Testis (tissue), 3 donors: Measurements from ENCODE around the gene SRXN1. TPM values are rescaled to one million over a fixed set of nuclear protein-coding genes. Genes with fewer than 3 reads are reported as not detected.
"Not testable (repeated sequence)": the region's sequence is repeated elsewhere in the genome, so short reads cannot be mapped to it uniquely, and the experiment has no call there.

Experiments used
- DNase-seq: peaks from one replicate; pipeline ENCODE4 v3.0.0-alpha.2; 2019
- H3K27ac ChIP-seq, 2 donors: fragments of 200-600 bp; sonication (generic); one replicate each; pipeline ENCODE4 v1.5.1; 2019
- H3K27me3 ChIP-seq: fragments of 200-600 bp; sonication (generic); one replicate; pipeline ENCODE4 v1.5.1; 2019
- H3K36me3 ChIP-seq: fragments of 200-600 bp; sonication (generic); one replicate; pipeline ENCODE4 v1.5.1; 2017; ENCODE audit warnings: low read depth; ENCODE audit errors: missing control alignments
- H3K4me1 ChIP-seq: fragments of 200-600 bp; sonication (generic); one replicate; pipeline ENCODE4 v1.5.1; 2019
- H3K4me3 ChIP-seq, 2 donors: fragments of 200-600 bp; sonication (generic); one replicate each; pipeline ENCODE4 v1.5.1; 2017 to 2019
- H3K9me3 ChIP-seq: fragments of 200-600 bp; sonication (generic); one replicate; pipeline ENCODE4 v1.5.1; 2017
- POLR2A ChIP-seq: fragments of 450-650 bp; IDR thresholded peaks from one replicate; pipeline ENCODE4 v1.6.1; 2017; ENCODE audit warnings: antibody characterized with exemption, mild to moderate bottlenecking, moderate library complexity
- WGBS, 2 donors: methylation state at CpG; one replicate each; pipeline ENCODE4 v1.1.5; 2018; 5-methylcytosine and 5-hydroxymethylcytosine counted together
- intact Hi-C: fragments of 100-400 bp; cut with DNase I; formaldehyde crosslinking; loops from one replicate; pipeline ENCODE4 v1.15.1; 2023; ENCODE audit warnings: low total_unique reads
- polyA plus RNA-seq: library from polyadenylated mRNA; stranded (reverse); fragments of 350-450 nt; fragmentation: Illumina TruSeq; extraction: RNeasy Lipid Tissue Mini Kit (QIAGEN cat#74804); gene quantifications from one replicate; pipeline ENCODE4 v1.2.3, GENCODE V29; 2014; ENCODE audit warnings: low read depth, low replicate concordance; ENCODE audit not compliant: insufficient read depth
- total RNA-seq, 2 donors: library from RNA; depleted of rRNA; stranded (reverse); fragments of >200 nt; gene quantifications; one replicate each; pipeline ENCODE4 v1.2.3, GENCODE V29; 2016
- TF ChIP-seq, protein P1 (sequence below), 3 experiments: fragments of 450-650 bp in 2 of 3; fragments of 200-600 bp in 1 of 3; sonication (generic) in 1 of 3; IDR thresholded peaks; one replicate each; pipeline ENCODE4 v1.5.1; 2016 to 2019; ENCODE audit warnings: antibody characterized with exemption in 3 of 3, mild to moderate bottlenecking in 2 of 3, moderate library complexity in 1 of 3

Gene SRXN1
- total and polyA plus RNA-seq, 3 donors from 2014 or later = 20.6 to 29.8 (median 26.9) TPM

- Histone ChIP-seq H3K4me1 (peaks cover 4% of the 10 kb centered on the region), H3K4me3 (no peak overlapping the region), H3K27ac (no peak overlapping the region), H3K9me3 (no peaks in the 10 kb centered on the region), H3K27me3 (no peaks in the 10 kb centered on the region), H3K36me3 (no peaks in the 10 kb centered on the region)
- DNase-seq = no peak
- WGBS, 2 donors = 71 to 77% methylated on average over 6 of the region's 6 CpGs
- intact Hi-C loops = no loop called here
- TF ChIP-seq, protein P1, sequence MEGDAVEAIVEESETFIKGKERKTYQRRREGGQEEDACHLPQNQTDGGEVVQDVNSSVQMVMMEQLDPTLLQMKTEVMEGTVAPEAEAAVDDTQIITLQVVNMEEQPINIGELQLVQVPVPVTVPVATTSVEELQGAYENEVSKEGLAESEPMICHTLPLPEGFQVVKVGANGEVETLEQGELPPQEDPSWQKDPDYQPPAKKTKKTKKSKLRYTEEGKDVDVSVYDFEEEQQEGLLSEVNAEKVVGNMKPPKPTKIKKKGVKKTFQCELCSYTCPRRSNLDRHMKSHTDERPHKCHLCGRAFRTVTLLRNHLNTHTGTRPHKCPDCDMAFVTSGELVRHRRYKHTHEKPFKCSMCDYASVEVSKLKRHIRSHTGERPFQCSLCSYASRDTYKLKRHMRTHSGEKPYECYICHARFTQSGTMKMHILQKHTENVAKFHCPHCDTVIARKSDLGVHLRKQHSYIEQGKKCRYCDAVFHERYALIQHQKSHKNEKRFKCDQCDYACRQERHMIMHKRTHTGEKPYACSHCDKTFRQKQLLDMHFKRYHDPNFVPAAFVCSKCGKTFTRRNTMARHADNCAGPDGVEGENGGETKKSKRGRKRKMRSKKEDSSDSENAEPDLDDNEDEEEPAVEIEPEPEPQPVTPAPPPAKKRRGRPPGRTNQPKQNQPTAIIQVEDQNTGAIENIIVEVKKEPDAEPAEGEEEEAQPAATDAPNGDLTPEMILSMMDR (IDR thresholded peaks at IDR 0.05) = no peak
- no peak for TF ChIP-seq POLR2A
Observed at GRCh38 chr20:698276-698675, 45.3 kb upstream of the SRXN1 start.

DNA sequence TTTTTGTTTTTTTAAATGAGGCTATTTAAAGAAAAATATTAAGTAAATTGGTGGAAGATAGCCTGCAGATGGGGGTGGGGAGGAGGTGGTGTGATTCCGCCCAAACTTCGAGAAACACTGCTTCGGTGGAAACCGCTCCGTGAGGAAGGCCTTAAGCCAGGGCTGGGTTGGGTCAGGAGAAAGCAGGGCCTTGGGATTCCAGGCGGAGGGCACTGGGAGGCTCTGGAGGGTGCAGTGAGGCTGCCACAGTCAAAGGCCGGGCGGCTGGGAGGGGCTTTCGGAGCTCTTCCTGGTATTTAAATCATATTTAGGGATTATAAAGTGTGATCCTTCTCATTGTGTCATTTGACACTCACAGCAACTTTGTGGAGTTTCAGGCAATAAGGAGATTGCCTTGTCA, 44.8 kb upstream of the SRXN1 start:
- Histone ChIP-seq H3K4me1 (peaks cover 4% of the 10 kb centered on the region), H3K27me3 (no peaks in the 10 kb centered on the region), H3K27ac (no peak overlapping the region), H3K9me3 (no peaks in the 10 kb centered on the region), H3K4me3 (no peak overlapping the region), H3K36me3 (no peaks in the 10 kb centered on the region)
- DNase-seq = no peak
- intact Hi-C loops = no loop called here
- WGBS, 2 donors = 79% methylated on average over 9 of the region's 9 CpGs
- TF ChIP-seq, protein P1 (IDR thresholded peaks at IDR 0.05) = no peak
- TF ChIP-seq POLR2A = no peak

GRCh38 chr20:695165-695866, 42.3 kb upstream of the SRXN1 start:
- Histone ChIP-seq H3K4me1 (peaks cover 4% of the 10 kb centered on the region), H3K36me3 (no peaks in the 10 kb centered on the region), H3K9me3 (no peaks in the 10 kb centered on the region), H3K4me3 (no peak overlapping the region), H3K27ac (no peak overlapping the region), H3K27me3 (no peaks in the 10 kb centered on the region)
- WGBS, 2 donors = 38 to 50% methylated on average over 2 of the region's 2 CpGs
- TF ChIP-seq, protein P1 (IDR thresholded peaks at IDR 0.05) = no peak
- no peak for TF ChIP-seq POLR2A
- intact Hi-C loops = no loop called here
- DNase-seq = no peak

GRCh38 chr20:694496-694895, 41.5 kb upstream of the SRXN1 start:
- Histone ChIP-seq H3K4me3 (no peak overlapping the region), H3K9me3 (no peaks in the 10 kb centered on the region), H3K4me1 (no peaks in the 10 kb centered on the region), H3K27me3 (no peaks in the 10 kb centered on the region), H3K36me3 (no peaks in the 10 kb centered on the region), H3K27ac (no peak overlapping the region)
- TF ChIP-seq, protein P1 (IDR thresholded peaks at IDR 0.05) = no peak
- no peak for TF ChIP-seq POLR2A
- intact Hi-C loops = no loop called here
- WGBS, 2 donors = 53 to 63% methylated on average over 4 of the region's 4 CpGs
- DNase-seq = no peak

GRCh38 chr20:693786-694185, 40.8 kb upstream of the SRXN1 start:
- H3K36me3 ChIP-seq, intact Hi-C loops, H3K27me3 ChIP-seq, DNase-seq, H3K4me3 ChIP-seq, H3K4me1 ChIP-seq, H3K9me3 ChIP-seq, H3K27ac ChIP-seq: not testable (repeated sequence)
- WGBS, 2 donors = 89 to 93% methylated on average over 10 of the region's 10 CpGs
